ENCODE measurements around the gene C19orf53. TPM values are rescaled to one million over a fixed set of nuclear protein-coding genes. Genes with fewer than 3 reads are reported as not detected.
"Not testable (repeated sequence)": the region's sequence is repeated elsewhere in the genome, so short reads cannot be mapped to it uniquely, and the experiment has no call there.

Gene C19orf53
- total RNA-seq, 1 donor from 2014 or later = 95.6 TPM

DNA sequence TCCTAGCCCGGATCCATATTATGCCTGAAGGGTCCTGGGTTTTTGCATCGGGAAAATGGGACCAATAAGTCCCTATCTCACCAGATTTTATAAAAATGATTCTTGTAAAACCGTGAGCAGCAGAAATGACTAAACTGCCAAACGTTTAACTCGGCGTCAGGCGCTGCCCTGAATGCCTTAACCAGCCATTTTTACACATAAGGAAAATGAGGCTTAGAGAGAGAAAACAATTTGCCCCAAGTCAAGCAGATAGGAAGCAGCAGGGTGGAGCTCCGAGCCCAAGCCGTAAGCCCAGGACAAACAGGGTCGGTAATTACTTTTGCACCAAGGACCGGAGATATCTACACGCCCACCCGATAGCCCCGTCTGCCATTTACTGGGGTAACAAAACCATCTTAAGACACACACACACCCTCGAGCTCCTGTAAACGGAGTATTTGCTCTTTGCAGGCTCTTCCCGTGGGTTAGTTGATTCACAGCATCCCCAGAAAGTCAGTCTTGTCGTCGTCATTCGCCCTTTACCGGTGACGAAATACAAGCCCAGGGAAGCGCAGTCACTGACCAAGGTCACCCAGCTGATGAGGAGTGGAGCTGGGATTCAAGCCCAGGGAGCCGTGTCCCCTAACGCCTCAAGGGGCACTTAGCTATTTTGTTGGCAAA is 26.0 kb upstream of the C19orf53 start:
- DNase-seq (ENCODE audit: low spot score) = peak; percentile 31
- no peak for TF ChIP-seq EZH2phosphoT487 (IDR thresholded peaks at IDR 0.05)
- TF ChIP-seq, protein P1, sequence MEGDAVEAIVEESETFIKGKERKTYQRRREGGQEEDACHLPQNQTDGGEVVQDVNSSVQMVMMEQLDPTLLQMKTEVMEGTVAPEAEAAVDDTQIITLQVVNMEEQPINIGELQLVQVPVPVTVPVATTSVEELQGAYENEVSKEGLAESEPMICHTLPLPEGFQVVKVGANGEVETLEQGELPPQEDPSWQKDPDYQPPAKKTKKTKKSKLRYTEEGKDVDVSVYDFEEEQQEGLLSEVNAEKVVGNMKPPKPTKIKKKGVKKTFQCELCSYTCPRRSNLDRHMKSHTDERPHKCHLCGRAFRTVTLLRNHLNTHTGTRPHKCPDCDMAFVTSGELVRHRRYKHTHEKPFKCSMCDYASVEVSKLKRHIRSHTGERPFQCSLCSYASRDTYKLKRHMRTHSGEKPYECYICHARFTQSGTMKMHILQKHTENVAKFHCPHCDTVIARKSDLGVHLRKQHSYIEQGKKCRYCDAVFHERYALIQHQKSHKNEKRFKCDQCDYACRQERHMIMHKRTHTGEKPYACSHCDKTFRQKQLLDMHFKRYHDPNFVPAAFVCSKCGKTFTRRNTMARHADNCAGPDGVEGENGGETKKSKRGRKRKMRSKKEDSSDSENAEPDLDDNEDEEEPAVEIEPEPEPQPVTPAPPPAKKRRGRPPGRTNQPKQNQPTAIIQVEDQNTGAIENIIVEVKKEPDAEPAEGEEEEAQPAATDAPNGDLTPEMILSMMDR (IDR thresholded peaks at IDR 0.05) = no peak
- no peak for TF ChIP-seq EZH2 (IDR thresholded peaks at IDR 0.05)
- no peak overlapping the region for H2AFZ ChIP-seq (replicated peaks)
- no peaks in the 10 kb centered on the region for H3K27me3 ChIP-seq
- no peak overlapping the region for H3K27ac Mint-ChIP-seq
- H3K79me2 ChIP-seq (ENCODE audit: low read depth) = peaks cover 16% of the 10 kb centered on the region
- peaks cover 4% of the 10 kb centered on the region for H3K36me3 Mint-ChIP-seq
- H3K9me3 Mint-ChIP-seq = peaks cover 6% of the 10 kb centered on the region
- peak overlapping the region; percentile 84 for H3K4me3 ChIP-seq
- H3K27me3 Mint-ChIP-seq (ENCODE audit: insufficient read depth, low read depth) = peaks cover 3% of the 10 kb centered on the region
- H3K4me3 Mint-ChIP-seq = peak overlapping the region; percentile 93
- peak overlapping the region; percentile 68 for H3K9ac ChIP-seq
- H3F3A ChIP-seq (ENCODE audit: low read depth) = peaks cover 6% of the 10 kb centered on the region
- H3K36me3 ChIP-seq = no peaks in the 10 kb centered on the region
- no peaks in the 10 kb centered on the region for H3K9me3 ChIP-seq (ENCODE audit: low read depth)
- peaks cover 7% of the 10 kb centered on the region for H3K4me1 ChIP-seq
- H3K4me1 Mint-ChIP-seq = peaks cover 13% of the 10 kb centered on the region
- no peaks in the 10 kb centered on the region for H4K20me1 ChIP-seq (ENCODE audit: low read depth)
- no peak overlapping the region for H3K27ac ChIP-seq
- peak overlapping the region; percentile 89 for H3K4me2 ChIP-seq

DNA sequence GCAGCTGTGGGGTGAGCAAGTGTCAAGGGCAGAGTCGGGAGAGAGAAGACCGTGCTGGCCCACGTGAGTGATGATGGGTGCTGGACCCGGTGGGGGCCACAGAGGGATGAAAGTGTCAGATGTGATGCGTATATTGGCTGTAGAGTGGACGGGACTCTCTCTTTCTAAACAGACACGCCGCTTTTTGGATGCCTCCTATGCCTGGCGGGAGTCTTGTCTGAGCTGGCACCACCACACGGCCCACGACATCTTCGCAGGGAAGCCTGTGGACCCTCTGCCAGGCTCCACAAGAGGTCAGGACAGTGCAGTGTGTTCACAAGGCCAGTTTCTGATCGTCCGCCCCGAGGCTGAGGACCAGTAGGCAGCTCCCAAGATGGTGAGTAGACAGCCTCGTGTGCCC is 22.8 kb upstream of the C19orf53 start:
- DNase-seq (ENCODE audit: low spot score) = no peak
- H3F3A ChIP-seq (ENCODE audit: low read depth) = peaks cover 6% of the 10 kb centered on the region
- peak overlapping the region; percentile 33 for H3K4me3 Mint-ChIP-seq
- no peaks in the 10 kb centered on the region for H4K20me1 ChIP-seq (ENCODE audit: low read depth)
- no peak for TF ChIP-seq EZH2 (IDR thresholded peaks at IDR 0.05)
- TF ChIP-seq, protein P1 (IDR thresholded peaks at IDR 0.05) = no peak
- TF ChIP-seq EZH2phosphoT487 (IDR thresholded peaks at IDR 0.05) = no peak
- peaks cover 13% of the 10 kb centered on the region for H3K4me1 Mint-ChIP-seq
- H3K27me3 Mint-ChIP-seq (ENCODE audit: insufficient read depth, low read depth) = peaks cover 4% of the 10 kb centered on the region
- peaks cover 13% of the 10 kb centered on the region for H3K36me3 Mint-ChIP-seq
- no peak overlapping the region for H3K4me2 ChIP-seq
- H3K9me3 Mint-ChIP-seq = peaks cover 6% of the 10 kb centered on the region
- peaks cover 16% of the 10 kb centered on the region for H3K79me2 ChIP-seq (ENCODE audit: low read depth)
- no peaks in the 10 kb centered on the region for H3K27me3 ChIP-seq
- no peak overlapping the region for H3K4me3 ChIP-seq
- H2AFZ ChIP-seq (replicated peaks) = no peak overlapping the region
- H3K9ac ChIP-seq = no peak overlapping the region
- no peak overlapping the region for H3K27ac ChIP-seq
- no peaks in the 10 kb centered on the region for H3K9me3 ChIP-seq (ENCODE audit: low read depth)
- peaks cover 7% of the 10 kb centered on the region for H3K4me1 ChIP-seq
- no peak overlapping the region for H3K27ac Mint-ChIP-seq
- no peaks in the 10 kb centered on the region for H3K36me3 ChIP-seq

DNA sequence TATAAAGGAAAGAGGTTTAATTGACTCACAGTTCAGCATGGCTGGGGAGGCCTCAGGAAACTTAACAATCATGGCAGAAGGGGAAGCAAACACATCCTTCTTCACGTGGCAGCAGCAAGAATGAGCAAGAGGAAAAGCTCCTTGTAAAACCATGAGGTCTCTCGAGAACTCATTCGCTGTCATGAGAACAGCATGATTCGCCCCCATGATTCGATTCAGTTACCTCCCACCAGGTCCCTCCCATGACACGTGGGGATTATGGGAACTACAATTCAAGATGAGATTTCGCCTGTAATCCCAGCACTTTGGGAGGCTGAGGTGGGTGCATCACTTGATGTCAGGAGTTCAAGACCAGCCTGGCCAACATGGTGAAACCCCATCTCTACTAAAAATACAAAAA is 20.6 kb upstream of the C19orf53 start:
- not testable (repeated sequence) for H3K4me1 Mint-ChIP-seq; DNase-seq (ENCODE audit: low spot score); H3K36me3 ChIP-seq; H2AFZ ChIP-seq (replicated peaks); H3K4me3 ChIP-seq; H3K27ac ChIP-seq; H4K20me1 ChIP-seq (ENCODE audit: low read depth); H3K4me1 ChIP-seq; H3F3A ChIP-seq (ENCODE audit: low read depth); H3K4me2 ChIP-seq; H3K9ac ChIP-seq; H3K27ac Mint-ChIP-seq; H3K27me3 ChIP-seq; H3K4me3 Mint-ChIP-seq; H3K27me3 Mint-ChIP-seq (ENCODE audit: insufficient read depth, low read depth); H3K9me3 ChIP-seq (ENCODE audit: low read depth); H3K9me3 Mint-ChIP-seq
- peaks cover 20% of the 10 kb centered on the region for H3K36me3 Mint-ChIP-seq
- H3K79me2 ChIP-seq (ENCODE audit: low read depth) = peaks cover 12% of the 10 kb centered on the region

DNA sequence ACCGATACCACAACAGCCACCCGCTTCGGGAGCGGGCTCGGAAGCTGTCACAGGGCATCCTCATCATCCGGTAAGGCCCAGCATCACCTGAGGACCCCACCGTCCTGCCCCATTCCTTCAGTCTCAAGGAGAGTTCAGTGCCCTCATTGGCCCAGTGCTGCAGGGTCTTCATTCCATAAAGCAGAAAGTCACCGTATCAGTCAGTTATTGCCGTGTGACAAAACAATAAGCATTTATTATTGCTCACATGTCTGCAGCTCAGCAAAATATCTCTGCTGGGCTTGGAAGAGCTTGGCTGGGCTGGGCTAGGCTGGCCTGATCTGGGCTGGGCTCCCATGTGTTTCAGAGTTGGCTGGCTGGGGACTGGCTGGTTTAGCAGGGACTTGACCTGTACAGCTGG is 18.0 kb upstream of the C19orf53 start:
- no peaks in the 10 kb centered on the region for H4K20me1 ChIP-seq (ENCODE audit: low read depth)
- no peak overlapping the region for H3K9ac ChIP-seq
- Mint-ChIP-seq H3K4me3 (no peak overlapping the region), H3K27ac (no peak overlapping the region), H3K4me1 (no peaks in the 10 kb centered on the region), H3K36me3 (peaks cover 20% of the 10 kb centered on the region), H3K9me3 (no peaks in the 10 kb centered on the region), H3K27me3 (ENCODE audit: insufficient read depth, low read depth) (peaks cover 4% of the 10 kb centered on the region)
- H3K4me1 ChIP-seq = no peaks in the 10 kb centered on the region
- H3F3A ChIP-seq (ENCODE audit: low read depth) = no peaks in the 10 kb centered on the region
- no peak overlapping the region for H3K4me2 ChIP-seq
- H3K27ac ChIP-seq = no peak overlapping the region
- H3K9me3 ChIP-seq (ENCODE audit: low read depth) = no peaks in the 10 kb centered on the region
- H3K79me2 ChIP-seq (ENCODE audit: low read depth) = no peaks in the 10 kb centered on the region
- H3K27me3 ChIP-seq = no peaks in the 10 kb centered on the region
- no peak overlapping the region for H2AFZ ChIP-seq (replicated peaks)
- H3K36me3 ChIP-seq = no peaks in the 10 kb centered on the region
- no peak for DNase-seq (ENCODE audit: low spot score)
- H3K4me3 ChIP-seq = no peak overlapping the region
- TF ChIP-seq, protein P1 (IDR thresholded peaks at IDR 0.05) = no peak
- no peak for TF ChIP-seq EZH2phosphoT487 (IDR thresholded peaks at IDR 0.05)
- no peak for TF ChIP-seq EZH2 (IDR thresholded peaks at IDR 0.05)
